Erythroblast (primary cell): ENCODE results near the gene IL19.

Experiments used
- GATA1 ChIP-seq: IDR thresholded peaks from 2 replicates; pipeline ENCODE4 v1.6.1; 2011; ENCODE audit warnings: low read depth, mild to moderate bottlenecking, control low read depth, low read length, moderate library complexity
- POLR2A ChIP-seq: IDR thresholded peaks from 2 replicates; pipeline ENCODE4 v1.6.1; 2011; ENCODE audit warnings: mild to moderate bottlenecking, low read length

GRCh38 chr1:206737729-206738201 lies 32.8 kb upstream of the IL19 start:
- TF ChIP-seq POLR2A (no peak), GATA1 (no peak)
